ENCODE data around the gene THAP3.

Gene THAP3

DNA sequence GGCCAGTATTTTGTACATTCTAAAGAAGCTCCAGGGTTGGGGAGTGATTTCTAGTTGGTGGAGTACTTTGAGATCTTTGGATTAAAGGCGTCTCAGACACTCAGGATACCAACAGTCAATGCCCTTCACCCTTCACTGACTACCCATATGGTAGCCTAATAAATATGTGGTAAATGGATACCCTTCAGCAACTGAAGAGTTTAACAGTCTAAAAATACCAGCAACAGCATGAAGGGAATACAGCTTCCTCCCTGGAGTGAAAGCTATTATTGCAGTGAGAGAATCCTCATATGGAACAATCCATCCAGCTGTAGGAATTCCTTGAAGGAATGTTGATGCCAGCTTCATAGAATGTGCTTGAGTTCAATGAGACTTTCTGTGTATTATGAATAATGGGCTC lies 50.1 kb downstream of the THAP3 start:
- TF ChIP-seq, protein P1, sequence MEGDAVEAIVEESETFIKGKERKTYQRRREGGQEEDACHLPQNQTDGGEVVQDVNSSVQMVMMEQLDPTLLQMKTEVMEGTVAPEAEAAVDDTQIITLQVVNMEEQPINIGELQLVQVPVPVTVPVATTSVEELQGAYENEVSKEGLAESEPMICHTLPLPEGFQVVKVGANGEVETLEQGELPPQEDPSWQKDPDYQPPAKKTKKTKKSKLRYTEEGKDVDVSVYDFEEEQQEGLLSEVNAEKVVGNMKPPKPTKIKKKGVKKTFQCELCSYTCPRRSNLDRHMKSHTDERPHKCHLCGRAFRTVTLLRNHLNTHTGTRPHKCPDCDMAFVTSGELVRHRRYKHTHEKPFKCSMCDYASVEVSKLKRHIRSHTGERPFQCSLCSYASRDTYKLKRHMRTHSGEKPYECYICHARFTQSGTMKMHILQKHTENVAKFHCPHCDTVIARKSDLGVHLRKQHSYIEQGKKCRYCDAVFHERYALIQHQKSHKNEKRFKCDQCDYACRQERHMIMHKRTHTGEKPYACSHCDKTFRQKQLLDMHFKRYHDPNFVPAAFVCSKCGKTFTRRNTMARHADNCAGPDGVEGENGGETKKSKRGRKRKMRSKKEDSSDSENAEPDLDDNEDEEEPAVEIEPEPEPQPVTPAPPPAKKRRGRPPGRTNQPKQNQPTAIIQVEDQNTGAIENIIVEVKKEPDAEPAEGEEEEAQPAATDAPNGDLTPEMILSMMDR (IDR thresholded peaks at IDR 0.05; ENCODE audit: control insufficient read depth, insufficient read depth, low read depth, low read length, missing control alignments): no peak
- no peak overlapping the region for H3K4me3 ChIP-seq (ENCODE audit: control insufficient read depth, low read depth, low read length)
- DNase-seq (ENCODE audit: low read depth): no peak

DNA sequence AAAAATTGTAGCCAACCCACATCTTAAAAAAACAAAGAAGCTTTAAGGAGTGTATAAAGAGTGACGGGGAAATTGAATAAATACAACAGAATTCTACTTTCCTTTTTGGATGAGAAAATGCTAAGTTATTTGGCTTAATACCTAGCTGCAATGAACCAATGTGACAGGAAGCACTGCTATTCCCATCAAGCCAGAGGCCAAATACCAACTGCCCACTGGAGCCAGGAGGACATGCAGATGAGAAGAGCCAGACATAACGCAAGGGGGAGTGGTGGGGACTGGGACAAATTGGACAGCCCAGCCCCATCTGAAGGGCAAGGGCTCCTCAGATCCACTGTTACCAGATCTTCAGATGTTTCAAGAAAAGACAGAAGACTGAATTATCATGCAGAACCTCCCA lies 51.3 kb downstream of the THAP3 start:
- TF ChIP-seq, protein P1 (IDR thresholded peaks at IDR 0.05; ENCODE audit: control insufficient read depth, insufficient read depth, low read depth, low read length, missing control alignments): no peak
- no peak for DNase-seq (ENCODE audit: low read depth)
- no peak overlapping the region for H3K4me3 ChIP-seq (ENCODE audit: control insufficient read depth, low read depth, low read length)

Measured in AG09309 (cell line).